HEK293T (cell line): ENCODE results near the gene MYD88.
"Not testable (repeated sequence)": the region's sequence is repeated elsewhere in the genome, so short reads cannot be mapped to it uniquely, and the experiment has no call there.

Experiments used
- CTCF ChIA-PET: fragments of 350-600 bp; formaldehyde crosslinking; extraction: SDS; loops from one replicate; lab custom pipeline; 2021; ENCODE audit warnings: antibody characterized with exemption, inconsistent platforms; lab: Yijun Ruan, JAX
- POLR2A ChIA-PET: fragments of 350-600 bp; formaldehyde crosslinking; extraction: SDS; loops from one replicate; lab custom pipeline; 2020; ENCODE audit warnings: antibody characterized with exemption, inconsistent platforms; lab: Yijun Ruan, JAX
- DNase-seq: peaks from one replicate; pipeline ENCODE4 v3.0.0; 2012; ENCODE audit warnings: mixed read lengths; ENCODE audit errors: extremely low spot score
- ARNT ChIP-seq: fragments of 450-650 bp; IDR thresholded peaks from 2 replicates; pipeline ENCODE4 v1.6.1; 2017; ENCODE audit warnings: mild to moderate bottlenecking
- BHLHE40 ChIP-seq: fragments of 450-650 bp; IDR thresholded peaks from 2 replicates; pipeline ENCODE4 v1.6.1; 2016; ENCODE audit warnings: mild to moderate bottlenecking, moderate library complexity, borderline replicate concordance
- CTBP1 ChIP-seq: fragments of 450-650 bp; IDR thresholded peaks from 2 replicates; pipeline ENCODE4 v1.6.1; 2016; ENCODE audit warnings: borderline replicate concordance
- ELF4 ChIP-seq: fragments of 450-650 bp; IDR thresholded peaks from 2 replicates; pipeline ENCODE4 v1.6.1; 2017; ENCODE audit warnings: antibody characterized with exemption
- FOXA1 ChIP-seq: fragments of 450-650 bp; IDR thresholded peaks from 2 replicates; pipeline ENCODE4 v1.6.1; 2016; ENCODE audit warnings: mild to moderate bottlenecking
- FOXK2 ChIP-seq: fragments of 450-650 bp; IDR thresholded peaks from 2 replicates; pipeline ENCODE4 v1.6.1; 2016; ENCODE audit warnings: mild to moderate bottlenecking
- FOXM1 ChIP-seq: fragments of 450-650 bp; IDR thresholded peaks from 2 replicates; pipeline ENCODE4 v1.6.1; 2017; ENCODE audit warnings: mild to moderate bottlenecking, borderline replicate concordance
- HDGF ChIP-seq: fragments of 450-650 bp; IDR thresholded peaks from 2 replicates; pipeline ENCODE4 v1.6.1; 2017; ENCODE audit warnings: antibody characterized with exemption, borderline replicate concordance
- L3MBTL2 ChIP-seq: fragments of 450-650 bp; conservative IDR thresholded peaks from 2 replicates; pipeline ENCODE4 v1.6.1; 2016; ENCODE audit warnings: mild to moderate bottlenecking
- LEF1 ChIP-seq: fragments of 450-650 bp; IDR thresholded peaks from 2 replicates; pipeline ENCODE4 v1.6.1; 2017; ENCODE audit warnings: mild to moderate bottlenecking, borderline replicate concordance
- NFRKB ChIP-seq: fragments of 450-650 bp; IDR thresholded peaks from 2 replicates; pipeline ENCODE4 v1.6.1; 2016; ENCODE audit warnings: mild to moderate bottlenecking, moderate library complexity
- PKNOX1 ChIP-seq: fragments of 450-650 bp; IDR thresholded peaks from 2 replicates; pipeline ENCODE4 v1.6.1; 2016
- SP1 ChIP-seq: fragments of 450-650 bp; IDR thresholded peaks from 2 replicates; pipeline ENCODE4 v1.6.1; 2017
- SUZ12 ChIP-seq: fragments of 450-650 bp; IDR thresholded peaks from 2 replicates; pipeline ENCODE4 v1.6.1; 2016; ENCODE audit warnings: mild to moderate bottlenecking
- TARDBP ChIP-seq: fragments of 450-650 bp; IDR thresholded peaks from 2 replicates; pipeline ENCODE4 v1.6.1; 2016
- ZNF384 ChIP-seq: fragments of 450-650 bp; IDR thresholded peaks from 2 replicates; pipeline ENCODE4 v1.6.1; 2016

Gene MYD88

DNA sequence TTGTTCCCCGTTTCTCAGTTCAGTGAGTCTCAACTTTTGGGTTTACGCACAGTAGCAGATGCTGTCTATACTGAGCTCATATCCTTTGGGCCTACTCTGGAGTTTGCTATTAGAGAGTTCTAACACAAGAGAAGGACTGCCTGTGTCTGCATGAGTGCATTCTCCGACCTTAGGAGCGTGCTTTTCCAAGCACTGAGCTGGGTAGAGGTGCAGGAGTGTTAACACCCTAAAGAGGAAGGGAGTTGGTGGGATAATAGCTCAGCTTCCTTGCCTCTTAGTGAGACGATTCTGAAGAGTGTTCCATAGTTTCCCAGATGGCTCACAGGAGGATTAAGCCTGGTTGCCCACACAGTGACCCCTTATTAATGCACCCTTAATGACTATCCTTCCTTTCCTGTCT lies 20.0 kb downstream of the MYD88 start:
- no peak for DNase-seq
- CTCF ChIA-PET, result no interaction called here
- TF ChIP-seq BHLHE40 (no peak), SUZ12 (no peak), CTBP1 (no peak), FOXA1 (no peak), ARNT (no peak), PKNOX1 (no peak), FOXM1 (no peak), TARDBP (no peak), LEF1 (no peak), NFRKB (no peak), SP1 (no peak), ELF4 (no peak), ZNF384 (no peak), L3MBTL2 (no peak), HDGF (no peak), FOXK2 (no peak)
- POLR2A ChIA-PET, result interaction anchor here (1.5 kb wide), 1 partner anchor 21 kb away, joined by 5 read pairs; the partner anchor contains the start of gene ACAA1

DNA sequence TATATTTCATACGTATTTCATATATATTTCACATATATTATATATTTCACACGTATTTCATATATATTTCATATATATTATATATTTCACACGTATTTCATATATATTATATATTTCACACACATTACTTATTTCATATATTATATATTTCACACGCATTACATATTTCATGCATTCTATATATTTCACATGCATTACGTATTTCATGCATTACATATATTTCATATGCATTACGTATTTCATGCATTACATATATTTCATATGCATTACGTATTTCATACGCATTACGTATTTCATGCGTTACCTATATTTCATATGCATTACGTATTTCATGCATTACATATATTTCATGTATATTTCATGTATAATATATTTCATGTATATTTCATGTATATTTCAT lies 22.2 kb downstream of the MYD88 start:
- DNase-seq, POLR2A ChIA-PET, CTCF ChIA-PET: not testable (repeated sequence)

GRCh38 chr3:38163117-38163840 lies 24.8 kb downstream of the MYD88 start:
- POLR2A ChIA-PET, result interaction anchor here (1.3 to 4.6 kb wide), 3 partner anchors 10 to 51 kb away, joined by 3 to 39 read pairs (median 26); partner anchors contain the start of genes ACAA1 and MYD88
- no peak for TF ChIP-seq FOXK2
- TF ChIP-seq CTBP1, result no peak
- no peak for TF ChIP-seq LEF1
- TF ChIP-seq BHLHE40, result no peak
- DNase-seq, result no peak
- CTCF ChIA-PET, result interaction anchor here (0.7 kb wide), 1 partner anchor 167 kb away, joined by 3 read pairs; no protein-coding TSS in a partner anchor

GRCh38 chr3:38163841-38164642 lies 25.6 kb downstream of the MYD88 start:
- DNase-seq, result no peak
- ChIA-PET POLR2A (interaction anchor here (1.0 to 4.6 kb wide), 13 partner anchors 10 to 190 kb away, joined by 3 to 39 read pairs (median 4); partner anchors contain the start of genes ACAA1, MYD88 and XYLB), CTCF (interaction anchor here (1.4 kb wide), 1 partner anchor 9 kb away, joined by 4 read pairs; no protein-coding TSS in a partner anchor)
- no peak for TF ChIP-seq ELF4
- TF ChIP-seq NFRKB, result no peak
- no peak for TF ChIP-seq CTBP1
- no peak for TF ChIP-seq ARNT
- no peak for TF ChIP-seq LEF1
- TF ChIP-seq L3MBTL2, result no peak
- TF ChIP-seq SUZ12, result no peak
- no peak for TF ChIP-seq HDGF
- TF ChIP-seq FOXA1, result no peak
- no peak for TF ChIP-seq PKNOX1
- TF ChIP-seq FOXK2, result no peak
- TF ChIP-seq TARDBP, result no peak

GRCh38 chr3:38164643-38164951 lies 26.1 kb downstream of the MYD88 start:
- POLR2A ChIA-PET, result interaction anchor here (0.6 to 4.6 kb wide), 17 partner anchors 8 to 190 kb away, joined by 3 to 39 read pairs (median 3); partner anchors contain the start of genes ACAA1, MYD88 and XYLB
- DNase-seq, result no peak
- CTCF ChIA-PET, result interaction anchor here (0.7 to 1.4 kb wide), 2 partner anchors 10 to 133 kb away, joined by 3 to 4 read pairs; no protein-coding TSS in a partner anchor
- 0 out of 2 replicates have a peak, but pooled peaks have one; percentile 55 for TF ChIP-seq ZNF384
- TF ChIP-seq HDGF, result no peak

DNA sequence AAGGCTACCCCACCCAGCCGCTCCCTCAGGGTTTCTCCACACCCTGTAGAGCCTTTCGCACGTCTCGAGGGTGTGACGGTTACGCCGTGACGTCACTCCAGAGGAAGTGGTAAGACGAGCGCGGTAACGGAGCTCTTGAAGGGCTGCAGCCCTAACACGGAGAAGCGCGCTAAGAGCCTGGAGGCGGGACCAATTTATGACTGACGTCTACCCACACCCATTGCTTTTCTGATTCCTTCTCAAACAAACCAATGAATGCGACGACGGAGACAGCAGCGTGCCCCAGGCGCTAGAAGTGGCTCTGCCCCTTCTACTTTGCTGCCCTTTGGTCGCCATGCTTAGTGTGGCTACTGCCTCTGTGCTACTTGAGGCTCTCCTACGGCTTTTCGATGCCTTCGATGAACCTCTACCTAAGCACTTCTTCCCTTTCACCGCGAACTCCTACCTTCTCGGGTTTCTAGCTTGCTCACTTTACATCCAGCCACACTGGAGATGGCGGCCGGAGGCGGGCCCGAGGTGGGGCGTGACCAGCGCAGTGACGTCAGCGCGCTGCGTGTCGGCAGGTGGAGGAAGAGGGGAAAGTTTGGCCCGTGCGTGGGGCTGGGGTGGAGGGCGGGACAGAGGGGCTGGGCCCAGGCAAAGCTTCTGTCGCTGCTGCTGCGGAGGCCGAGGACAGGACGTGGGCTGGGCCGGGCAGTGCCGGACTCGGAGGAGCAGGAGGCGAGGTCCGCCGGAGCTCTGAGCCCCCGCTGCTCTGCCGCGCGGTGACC lies 26.7 kb downstream of the MYD88 start, which contains the start of gene OXSR1:
OXSR1 (plus strand) TSS at position 586 of the 770 bp plus-strand sequence. CDS start 340 bp downstream, outside the sequence.
- POLR2A ChIA-PET, result interaction anchor here (0.6 to 4.6 kb wide), 17 partner anchors 9 to 191 kb away, joined by 3 to 39 read pairs (median 3); partner anchors contain the start of genes ACAA1, MYD88 and XYLB
- CTCF ChIA-PET, result interaction anchor here (0.7 to 1.4 kb wide), 2 partner anchors 11 to 133 kb away, joined by 3 to 4 read pairs; no protein-coding TSS in a partner anchor

More for the DNA sequence above, 26.7 kb downstream of the MYD88 start, which contains the start of gene OXSR1:
- TF ChIP-seq SP1 (no peak), SUZ12 (no peak), NFRKB (no peak), FOXA1 (no peak), BHLHE40 (no peak), TARDBP (peak; percentile 95), ZNF384 (no peak; the same call in 1 of the 2 replicates), FOXK2 (no peak), ARNT (no peak), CTBP1 (0 out of 2 replicates have a peak, but pooled peaks have one; percentile 10), LEF1 (no peak), HDGF (no peak), PKNOX1 (peak; percentile 99), L3MBTL2 (peak; percentile 89), ELF4 (0 out of 2 replicates have a peak, but pooled peaks have one; percentile 32), FOXM1 (no peak)
- DNase-seq, result peak; percentile 91
